Spleen (tissue), 11 donors: ENCODE results near the gene BBOX1. TPM values are rescaled to one million over a fixed set of nuclear protein-coding genes. Genes with fewer than 3 reads are reported as not detected.

Source experiments
- DNase-seq: peaks from one replicate; pipeline ENCODE4 v3.0.0-alpha.2; 2020
- H3K27ac ChIP-seq, 8 donors: fragments of 200-600 bp; sonication (generic) in 7 of 8; 1 replicate in 4 of 8; 2 replicates in 4 of 8; pipeline versions ENCODE4 v1.5.0 to v1.8.0; 2016 to 2021; ENCODE audit warnings: inconsistent platforms in 4 of 8, mild to moderate bottlenecking in 4 of 8, moderate library complexity in 1 of 8
- H3K27me3 ChIP-seq, 7 donors: fragments of 200-600 bp; sonication (generic) in 6 of 7; replicated peaks in 1 of 7; 1 replicate in 4 of 7; 2 replicates in 3 of 7; pipeline versions ENCODE4 v1.5.0 to v1.8.0; 2016 to 2021; ENCODE audit warnings: inconsistent platforms in 3 of 7, mild to moderate bottlenecking in 1 of 7
- H3K36me3 ChIP-seq, 6 donors: fragments of 200-600 bp; sonication (generic) in 5 of 6; 1 replicate in 4 of 6; 2 replicates in 2 of 6; pipeline versions ENCODE4 v1.5.0 to v1.8.0; 2016 to 2021; ENCODE audit warnings: inconsistent platforms in 2 of 6
- H3K4me1 ChIP-seq, 6 donors: fragments of 200-600 bp; sonication (generic) in 5 of 6; 1 replicate in 3 of 6; 2 replicates in 3 of 6; pipeline versions ENCODE4 v1.5.0 to v1.8.0; 2016 to 2021; ENCODE audit warnings: inconsistent platforms in 3 of 6
- H3K4me3 ChIP-seq, 8 donors: fragments of 200-600 bp; sonication (generic) in 7 of 8; 1 replicate in 4 of 8; 2 replicates in 4 of 8; pipeline versions ENCODE4 v1.5.0 to v1.8.0; 2016 to 2021; ENCODE audit warnings: inconsistent platforms in 4 of 8, mild to moderate bottlenecking in 4 of 8, moderate library complexity in 2 of 8
- H3K9me3 ChIP-seq, 8 donors: fragments of 200-600 bp; sonication (generic) in 7 of 8; 1 replicate in 4 of 8; 2 replicates in 4 of 8; pipeline versions ENCODE4 v1.5.0 to v1.8.0; 2016 to 2021; ENCODE audit warnings: inconsistent platforms in 4 of 8
- CTCF ChIP-seq, 11 experiments: fragments of 200-600 bp in 7 of 11; fragments of 450-650 bp in 4 of 11; sonication (generic) in 4 of 11; IDR thresholded peaks in 8 of 11; conservative IDR thresholded peaks in 3 of 11; 1 replicate in 7 of 11; 2 replicates in 4 of 11; pipeline versions ENCODE4 v1.4.0 to v1.8.0; 2016 to 2021; ENCODE audit warnings: antibody characterized with exemption in 11 of 11, inconsistent platforms in 4 of 11, mild to moderate bottlenecking in 1 of 11
- POLR2A ChIP-seq, 3 donors: fragments of 450-650 bp; IDR thresholded peaks; one replicate each; pipeline ENCODE4 v1.5.1; 2017; ENCODE audit warnings: antibody characterized with exemption in 3 of 3, mild to moderate bottlenecking in 1 of 3
- POLR2AphosphoS5 ChIP-seq, 3 donors: sonication (generic); formaldehyde crosslinking; IDR thresholded peaks; one replicate each; pipeline ENCODE4 v1.5.1; 2017; ENCODE audit warnings: antibody characterized with exemption in 3 of 3
- WGBS, 5 donors: extraction: QIAGEN DNeasy Blood & Tissue Kit in 3 of 5; methylation state at CpG; one replicate each; pipeline versions ENCODE4 v1.1.5 to v1.1.7; 2013 to 2018; 5-methylcytosine and 5-hydroxymethylcytosine counted together
- intact Hi-C: fragments of 100-400 bp; cut with DNase I; formaldehyde crosslinking; loops from one replicate; pipeline ENCODE4 v1.15.0; 2023; ENCODE audit warnings: low total_unique reads
- polyA plus RNA-seq, 3 donors: library from polyadenylated mRNA; stranded (reverse); fragments of 200-250 nt; gene quantifications; one replicate each; pipeline ENCODE4 v1.2.1, GENCODE V29; 2013
- total RNA-seq, 7 donors: library from RNA; depleted of rRNA in 3 of 7; stranded (reverse); fragments of >200 nt in 3 of 7; fragmentation: NEBNext Ultra II Directional in 4 of 7; extraction: Animal tissue kit (Norgen Biotek cat#: 25700) in 4 of 7; gene quantifications; one replicate each; pipeline versions ENCODE4 v1.1.0 to v1.2.1, GENCODE V29; 2016 to 2021
- donor health status: healthy with polysubstance abuse.
- donor health status: DM: no; HTN: no; CAD: no; lungs with moderate emphysema.
- donor health status: DM: no; HTN: no; CAD: no.
- donor health status: Bipolar disorder and iron deficiency.
- donor health status: healthy.
- donor health status: DM: no; HTN: no; CAD: no.
- donor health status: DM: yes; HTN: yes; CAD: no.

The BBOX1 gene
- total and polyA plus RNA-seq, 10 donors, result not detected

GRCh38 chr11:27028561-27028965 lies 12.1 kb upstream of the BBOX1 start:
- H3K9me3 ChIP-seq, result peaks cover 0 to under 1% (median 0%) of the 10 kb centered on the region in 8 donors
- 70 to 87% (median 78%) methylated on average over 1 of the region's 1 CpG for WGBS, 5 donors

GRCh38 chr11:27029966-27030365 lies 10.6 kb upstream of the BBOX1 start:
- Histone ChIP-seq H3K4me3 (no peak overlapping the region), H3K27ac (no peak overlapping the region), H3K9me3 (peaks cover 0 to 12% (median 8%) of the 10 kb centered on the region in 8 donors), H3K4me1 (no peaks in the 10 kb centered on the region), H3K27me3 (no peaks in the 10 kb centered on the region), H3K36me3 (no peaks in the 10 kb centered on the region)
- DNase-seq, result no peak
- TF ChIP-seq POLR2AphosphoS5 (IDR thresholded peaks at IDR 0.05), result no peak
- TF ChIP-seq POLR2A (IDR thresholded peaks at IDR 0.05), result no peak
- TF ChIP-seq CTCF (IDR thresholded peaks at IDR 0.05 in 8 of 11, conservative IDR thresholded peaks at IDR 0.05 in 3 of 11), result no peak
- intact Hi-C loops, result no loop called here
- 85 to 100% (median 94%) methylated on average over 1 of the region's 1 CpG for WGBS, 5 donors

More at GRCh38 chr11:27028561-27028965, 12.1 kb upstream of the BBOX1 start:
- Histone ChIP-seq H3K4me3 (no peak overlapping the region), H3K27ac (no peak overlapping the region), H3K4me1 (no peaks in the 10 kb centered on the region), H3K36me3 (no peaks in the 10 kb centered on the region), H3K27me3 (no peaks in the 10 kb centered on the region)
- intact Hi-C loops, result no loop called here
- DNase-seq, result no peak
- TF ChIP-seq POLR2AphosphoS5 (IDR thresholded peaks at IDR 0.05) (no peak), CTCF (IDR thresholded peaks at IDR 0.05 in 8 of 11, conservative IDR thresholded peaks at IDR 0.05 in 3 of 11) (no peak), POLR2A (IDR thresholded peaks at IDR 0.05) (no peak)

- no peak for TF ChIP-seq CTCF (IDR thresholded peaks at IDR 0.05 in 8 of 11, conservative IDR thresholded peaks at IDR 0.05 in 3 of 11)
- no peak for TF ChIP-seq POLR2AphosphoS5 (IDR thresholded peaks at IDR 0.05)
- no peak for TF ChIP-seq POLR2A (IDR thresholded peaks at IDR 0.05)
- WGBS, 5 donors, result 79 to 97% (median 85%) methylated on average over 4 to 5 of the region's 5 CpGs
- H3K9me3 ChIP-seq, result peaks cover 0 to 30% (median 25%) of the 10 kb centered on the region in 8 donors
- no peaks in the 10 kb centered on the region for H3K36me3 ChIP-seq
- DNase-seq, result peak; percentile 50
- no peak overlapping the region for H3K4me3 ChIP-seq
- H3K27ac ChIP-seq, result no peak overlapping the region
- H3K27me3 ChIP-seq, result no peaks in the 10 kb centered on the region
- H3K4me1 ChIP-seq, result no peaks in the 10 kb centered on the region
- intact Hi-C loops, result no loop called here
Observed at GRCh38 chr11:27031754-27032153, 8.9 kb upstream of the BBOX1 start.

- 69 to 84% (median 81%) methylated on average over 3 of the region's 3 CpGs for WGBS, 5 donors
- DNase-seq, result no peak
- Histone ChIP-seq H3K4me3 (no peak overlapping the region), H3K9me3 (peaks cover 0 to 72% (median 52%) of the 10 kb centered on the region in 8 donors), H3K27ac (no peak overlapping the region), H3K4me1 (no peaks in the 10 kb centered on the region), H3K36me3 (no peaks in the 10 kb centered on the region), H3K27me3 (no peaks in the 10 kb centered on the region)
- TF ChIP-seq CTCF (IDR thresholded peaks at IDR 0.05 in 8 of 11, conservative IDR thresholded peaks at IDR 0.05 in 3 of 11) (no peak), POLR2AphosphoS5 (IDR thresholded peaks at IDR 0.05) (no peak), POLR2A (IDR thresholded peaks at IDR 0.05) (no peak)
- intact Hi-C loops, result no loop called here
Observed at GRCh38 chr11:27039873-27040272, 742 bp upstream of the BBOX1 start.
